ENCODE measurements around the gene SLC44A5.

DNA sequence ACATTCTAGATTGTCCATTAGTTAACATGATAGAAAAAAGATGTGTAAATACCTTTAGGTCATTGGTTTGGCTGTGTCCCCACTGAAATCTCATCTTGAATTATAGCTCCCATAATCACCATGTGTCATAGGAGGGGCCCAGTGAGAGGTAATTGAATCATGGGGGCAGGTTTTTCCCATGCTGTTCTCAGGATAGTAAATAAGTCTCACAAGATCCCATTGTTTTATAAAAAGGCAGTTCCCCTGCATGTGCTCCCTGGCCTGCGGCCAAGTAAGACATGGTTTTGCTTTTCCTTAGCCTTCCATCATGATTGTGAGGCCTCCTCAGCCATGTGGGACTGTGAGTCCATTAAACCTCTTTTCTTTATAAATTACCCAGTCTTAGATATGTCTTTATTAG, 32.5 kb upstream of the SLC44A5 start:
- TF ChIP-seq CTCF (conservative IDR thresholded peaks at IDR 0.05; ENCODE audit: low read depth in 2 of 2) (no peak), EZH2 (IDR thresholded peaks at IDR 0.05; ENCODE audit: low read depth, unreplicated experiment) (no peak)
